ENCODE measurements around the gene TMEM235.

Gene TMEM235

DNA sequence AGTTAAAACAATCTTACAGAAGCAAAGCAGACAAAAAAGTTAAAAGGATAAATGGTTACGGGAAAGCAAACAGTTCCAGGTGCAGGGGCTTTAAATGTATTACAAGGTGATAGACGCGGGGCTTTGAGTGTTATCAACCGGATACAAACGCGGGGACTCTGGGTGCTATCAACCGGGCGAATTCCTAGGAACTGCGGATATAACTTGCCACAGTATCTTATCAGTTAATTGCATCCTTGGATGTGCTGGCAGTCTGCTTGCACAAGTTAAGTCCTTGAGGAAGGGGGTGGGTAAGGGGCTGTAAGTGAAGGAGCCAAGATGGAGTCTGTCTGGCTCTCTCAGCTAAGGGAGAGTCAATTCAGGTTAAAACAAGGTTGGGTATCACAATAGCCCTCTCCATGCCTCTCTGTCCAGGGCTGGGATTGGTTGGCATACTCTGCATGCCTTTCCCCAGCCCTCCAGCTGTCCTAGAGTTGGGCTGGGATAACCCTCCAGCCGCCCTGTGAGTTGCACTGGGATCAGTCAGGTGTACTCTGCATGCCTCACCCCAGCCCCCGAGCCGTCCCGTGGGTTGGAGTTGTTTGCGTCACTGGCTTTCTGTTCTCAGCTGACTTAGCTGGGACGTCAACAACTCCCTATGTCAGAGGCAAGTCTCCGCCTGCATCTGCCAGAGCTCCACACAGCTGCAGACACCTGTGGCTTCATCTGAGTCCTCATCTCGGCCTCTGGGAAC, 40.9 kb downstream of the TMEM235 start:
- DNase-seq (ENCODE audit: low read depth) = no peak

DNA sequence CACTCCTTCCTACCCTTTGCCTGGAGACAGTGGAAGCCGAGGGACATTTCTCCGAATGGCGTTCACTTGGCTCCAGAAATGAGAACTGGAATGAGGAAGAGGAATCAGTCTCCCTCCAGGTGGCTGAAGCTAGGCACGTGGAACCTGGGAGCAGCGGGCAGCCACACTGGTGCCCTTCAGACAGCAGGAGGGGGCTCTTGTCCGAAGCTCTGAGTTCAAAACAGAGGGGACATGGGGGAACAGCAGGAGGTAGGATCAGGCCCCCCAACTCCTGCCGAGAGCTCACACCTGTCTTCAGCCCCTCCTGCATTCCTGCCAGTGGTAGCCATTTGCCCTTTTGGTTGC, 41.5 kb downstream of the TMEM235 start:
- no peak for DNase-seq (ENCODE audit: low read depth)

GRCh38 chr17:78273813-78274212, 42.4 kb downstream of the TMEM235 start:
- DNase-seq (ENCODE audit: low read depth) = no peak

GRCh38 chr17:78275355-78275754, 43.9 kb downstream of the TMEM235 start:
- no peak for DNase-seq (ENCODE audit: low read depth)

GRCh38 chr17:78276098-78276887, 44.9 kb downstream of the TMEM235 start:
- no peak for DNase-seq (ENCODE audit: low read depth)

DNA sequence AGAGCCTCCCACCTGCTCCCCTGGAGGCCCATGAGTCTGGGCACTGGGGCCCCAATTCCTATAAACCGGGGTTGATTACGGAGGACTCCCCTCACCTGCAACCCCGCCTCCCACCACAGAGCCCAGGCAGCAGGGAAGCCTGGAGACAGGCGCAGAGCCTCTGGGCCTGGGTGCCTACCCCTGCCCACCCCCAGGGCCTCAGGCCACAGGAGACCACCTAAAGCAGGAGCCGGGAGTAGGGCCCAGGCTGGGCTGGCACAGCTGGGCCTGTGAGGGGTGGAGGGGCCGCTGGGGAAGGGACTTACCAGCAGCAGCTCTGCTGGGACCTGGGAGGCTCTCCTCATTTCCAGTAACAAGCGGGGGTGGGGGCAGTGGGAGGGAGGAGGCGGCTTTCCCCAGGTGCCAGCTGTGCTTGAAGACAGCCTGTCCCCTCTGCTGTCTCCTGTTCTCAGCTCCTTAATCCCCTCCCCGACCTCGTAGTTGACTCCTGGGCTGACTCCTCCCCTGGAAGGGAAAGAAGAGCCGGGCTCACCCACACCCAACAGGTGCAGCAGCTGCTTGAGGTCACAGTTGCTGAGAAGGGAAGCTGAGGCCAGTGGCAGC, 46.8 kb downstream of the TMEM235 start:
- no peak for DNase-seq (ENCODE audit: low read depth)

DNA sequence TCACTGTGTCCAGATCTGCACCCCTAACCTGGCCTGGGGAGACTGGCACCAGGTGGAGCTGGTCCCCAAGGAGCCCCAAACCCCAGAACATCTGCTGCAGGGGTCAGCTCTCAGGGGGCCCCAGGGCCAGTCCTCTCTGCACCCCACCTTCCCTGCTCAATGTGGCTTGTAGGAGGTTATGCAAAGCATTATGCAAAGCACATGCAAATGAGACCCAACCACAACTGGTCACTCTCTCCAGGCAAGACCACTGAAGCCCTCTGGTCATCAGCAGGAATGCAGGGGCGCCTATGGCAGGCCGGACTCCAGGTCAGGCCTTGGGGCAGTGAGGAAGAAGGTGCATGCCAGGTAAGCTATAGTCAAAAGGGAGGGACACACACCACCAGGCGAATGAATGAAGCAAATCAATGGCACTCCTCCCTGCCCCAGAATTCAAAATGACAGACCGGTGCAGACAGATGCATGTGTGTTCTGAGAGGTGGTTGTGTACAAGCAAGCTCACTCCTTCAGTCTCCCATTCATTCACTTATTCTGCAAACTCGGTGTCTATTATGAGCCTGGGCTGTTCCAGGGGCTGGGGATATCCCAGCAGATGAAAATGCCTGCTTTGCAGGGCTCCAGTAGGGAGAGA, 48.0 kb downstream of the TMEM235 start:
- DNase-seq (ENCODE audit: low read depth) = no peak

DNA sequence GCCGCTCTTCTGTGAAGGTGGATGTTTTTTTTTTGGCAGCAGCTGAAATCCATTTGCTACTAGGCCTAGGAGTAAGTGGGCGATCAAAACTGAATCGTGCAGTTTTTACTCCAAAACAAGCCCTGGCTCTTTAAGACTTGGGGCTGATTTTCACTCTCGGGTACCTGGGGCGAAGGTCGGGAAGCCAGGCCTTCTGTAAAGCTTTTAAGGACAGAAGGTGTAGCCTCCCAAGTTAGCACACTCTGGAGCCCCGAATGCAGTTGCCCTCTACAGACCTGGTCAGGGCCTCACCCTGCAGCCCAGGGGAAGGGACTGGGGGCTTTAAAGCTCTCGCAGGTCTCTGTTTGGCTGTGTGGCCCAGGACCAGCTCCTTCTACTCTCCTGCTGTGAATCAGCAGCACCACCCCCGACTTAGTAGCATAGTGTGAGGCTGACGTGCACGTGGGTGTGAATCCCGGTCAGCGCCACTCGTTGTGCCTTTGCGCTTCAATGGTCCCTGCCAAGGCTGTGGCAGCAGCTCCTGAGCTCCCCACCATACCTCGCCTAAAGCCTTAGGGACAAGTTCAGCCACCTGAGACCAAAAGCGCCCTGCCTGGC, 49.9 kb downstream of the TMEM235 start:
- no peak for DNase-seq (ENCODE audit: low read depth)

GRCh38 chr17:78284146-78284545, 52.7 kb downstream of the TMEM235 start:
- DNase-seq (ENCODE audit: low read depth) = no peak

GRCh38 chr17:78289004-78289403, 57.6 kb downstream of the TMEM235 start:
- no peak for DNase-seq (ENCODE audit: low read depth)

- DNase-seq (ENCODE audit: low read depth) = peak; percentile 55
These were observed 58.5 kb downstream of the TMEM235 start for GRCh38 chr17:78289802-78290363.
